Putamen (tissue), 1 donor: ENCODE results near the gene TESK1.

Experiments used
- DNase-seq: peaks from one replicate; pipeline ENCODE4 v3.0.0-alpha.2; 2016; ENCODE audit warnings: low spot score

The TESK1 gene

GRCh38 chr9:35604578-35605350, at the start of gene TESK1:
Gene TESK1, plus strand, starts transcription at chr9:35605262. Its CDS starts 358 bp downstream, at chr9:35605620.
- DNase-seq: peak; percentile 60

GRCh38 chr9:35555881-35556280, 49.2 kb upstream of the TESK1 start:
- DNase-seq: no peak

GRCh38 chr9:35556776-35557175, 48.3 kb upstream of the TESK1 start:
- no peak for DNase-seq

GRCh38 chr9:35557320-35557719, 47.7 kb upstream of the TESK1 start:
- no peak for DNase-seq

- DNase-seq: no peak
Measured at GRCh38 chr9:35558185-35558584, 46.9 kb upstream of the TESK1 start.

- DNase-seq: no peak
Measured at GRCh38 chr9:35559792-35560530, 45.1 kb upstream of the TESK1 start.

- no peak for DNase-seq
Measured at GRCh38 chr9:35560625-35561337, 44.3 kb upstream of the TESK1 start.

GRCh38 chr9:35561468-35562261, 43.4 kb upstream of the TESK1 start:
- no peak for DNase-seq

GRCh38 chr9:35562895-35563780, 41.9 kb upstream of the TESK1 start:
- no peak for DNase-seq

- DNase-seq: no peak
Measured at GRCh38 chr9:35563791-35564197, 41.3 kb upstream of the TESK1 start.

- DNase-seq: no peak
Measured at GRCh38 chr9:35564658-35565061, 40.4 kb upstream of the TESK1 start.

GRCh38 chr9:35566417-35566816, 38.6 kb upstream of the TESK1 start:
- DNase-seq: no peak

GRCh38 chr9:35568196-35568595, 36.9 kb upstream of the TESK1 start:
- DNase-seq: no peak

- no peak for DNase-seq
Measured at GRCh38 chr9:35569206-35569605, 35.9 kb upstream of the TESK1 start.

- DNase-seq: no peak
Measured at GRCh38 chr9:35570709-35571504, 34.2 kb upstream of the TESK1 start.

- no peak for DNase-seq
Measured at GRCh38 chr9:35574578-35575122, 30.4 kb upstream of the TESK1 start.

GRCh38 chr9:35575478-35575877, 29.6 kb upstream of the TESK1 start:
- no peak for DNase-seq

- DNase-seq: no peak
Measured at GRCh38 chr9:35577486-35577885, 27.6 kb upstream of the TESK1 start.

- no peak for DNase-seq
Measured at GRCh38 chr9:35579130-35579529, 25.9 kb upstream of the TESK1 start.
